HEK293T (cell line): Measurements from ENCODE around the gene FRMD5.

Source experiments
- BHLHE40 ChIP-seq: fragments of 450-650 bp; IDR thresholded peaks from 2 replicates; pipeline ENCODE4 v1.6.1; 2016; ENCODE audit warnings: mild to moderate bottlenecking, moderate library complexity, borderline replicate concordance
- FOXA1 ChIP-seq: fragments of 450-650 bp; IDR thresholded peaks from 2 replicates; pipeline ENCODE4 v1.6.1; 2016; ENCODE audit warnings: mild to moderate bottlenecking
- FOXK2 ChIP-seq: fragments of 450-650 bp; IDR thresholded peaks from 2 replicates; pipeline ENCODE4 v1.6.1; 2016; ENCODE audit warnings: mild to moderate bottlenecking
- FOXM1 ChIP-seq: fragments of 450-650 bp; IDR thresholded peaks from 2 replicates; pipeline ENCODE4 v1.6.1; 2017; ENCODE audit warnings: mild to moderate bottlenecking, borderline replicate concordance
- L3MBTL2 ChIP-seq: fragments of 450-650 bp; conservative IDR thresholded peaks from 2 replicates; pipeline ENCODE4 v1.6.1; 2016; ENCODE audit warnings: mild to moderate bottlenecking
- NFRKB ChIP-seq: fragments of 450-650 bp; IDR thresholded peaks from 2 replicates; pipeline ENCODE4 v1.6.1; 2016; ENCODE audit warnings: mild to moderate bottlenecking, moderate library complexity
- PKNOX1 ChIP-seq: fragments of 450-650 bp; IDR thresholded peaks from 2 replicates; pipeline ENCODE4 v1.6.1; 2016
- SP1 ChIP-seq: fragments of 450-650 bp; IDR thresholded peaks from 2 replicates; pipeline ENCODE4 v1.6.1; 2017
- ZNF384 ChIP-seq: fragments of 450-650 bp; IDR thresholded peaks from 2 replicates; pipeline ENCODE4 v1.6.1; 2016

- TF ChIP-seq PKNOX1, result no peak
- TF ChIP-seq FOXM1, result no peak
- TF ChIP-seq FOXA1, result no peak
- no peak for TF ChIP-seq BHLHE40
- no peak for TF ChIP-seq L3MBTL2
- TF ChIP-seq SP1, result no peak
- no peak for TF ChIP-seq NFRKB
- no peak for TF ChIP-seq FOXK2
- TF ChIP-seq ZNF384, result no peak
These were observed 256.0 kb downstream of the FRMD5 start for GRCh38 chr15:43939070-43939469.
